Endothelial cell of umbilical vein (primary cell): ENCODE data around the gene EVX1. TPM values are rescaled to one million over a fixed set of nuclear protein-coding genes. Genes with fewer than 3 reads are reported as not detected.

Source experiments
- polyA plus RNA-seq, 4 experiments: library from polyadenylated mRNA; depleted of rRNA in 3 of 4; stranded (reverse) in 3 of 4; unstranded in 1 of 4; fragments of >200 nt; gene quantifications; 2 replicates each; pipeline versions ENCODE4 v1.2.1 to v1.2.3, GENCODE V29; 2011 to 2012; ENCODE audit warnings: missing spikeins in 1 of 4
- total RNA-seq: library from RNA; stranded (reverse); gene quantifications from 2 replicates; pipeline ENCODE4 v1.2.3, GENCODE V29; 2021

Gene EVX1
- total and polyA plus RNA-seq, 2 donors (not counting 3 experiments of a cell fraction or from before 2014, with no cell fraction given), result not detected

Other genes with a start within 250 kb of the EVX1 start
- gene HOXA1, start 146.8 kb upstream of the EVX1 start, total RNA-seq, result 1.5 and 2.4 TPM in 2 replicates
- gene HOXA1, start 146.8 kb upstream of the EVX1 start, polyA plus RNA-seq, result 1.2 and 1.5 TPM in 2 replicates
- 2.2 and 2.3 TPM in 2 replicates for gene HOXA2, start 140.1 kb upstream of the EVX1 start, total RNA-seq
- gene HOXA2, start 140.1 kb upstream of the EVX1 start, polyA plus RNA-seq, result 1.6 and 1.9 TPM in 2 replicates
- gene HOXA4, start 112.0 kb upstream of the EVX1 start, total RNA-seq, result 7.5 and 8.1 TPM in 2 replicates
- 4.9 and 5.8 TPM in 2 replicates for gene HOXA4, start 112.0 kb upstream of the EVX1 start, polyA plus RNA-seq
- gene HOXA5, start 99.1 kb upstream of the EVX1 start, total RNA-seq, result 18.8 and 21.4 TPM in 2 replicates
- gene HOXA5, start 99.1 kb upstream of the EVX1 start, polyA plus RNA-seq, result 18.6 and 22.1 TPM in 2 replicates
- 17.9 and 20.7 TPM in 2 replicates for gene HOXA6, start 95.0 kb upstream of the EVX1 start, total RNA-seq
- 7.8 and 10.0 TPM in 2 replicates for gene HOXA6, start 95.0 kb upstream of the EVX1 start, polyA plus RNA-seq
- gene HOXA3, start 90.2 kb upstream of the EVX1 start, total RNA-seq, result 12.0 and 14.0 TPM in 2 replicates
- 4.2 and 4.7 TPM in 2 replicates for gene HOXA3, start 90.2 kb upstream of the EVX1 start, polyA plus RNA-seq
- 15.6 and 18.5 TPM in 2 replicates for gene HOXA7, start 86.1 kb upstream of the EVX1 start, total RNA-seq
- 16.9 and 18.1 TPM in 2 replicates for gene HOXA7, start 86.1 kb upstream of the EVX1 start, polyA plus RNA-seq
- 61.6 and 62.9 TPM in 2 replicates for gene HOXA9, start 77.3 kb upstream of the EVX1 start, total RNA-seq
- 47.2 and 84.1 TPM in 2 replicates for gene HOXA9, start 77.3 kb upstream of the EVX1 start, polyA plus RNA-seq
- gene HOXA10, start 68.5 kb upstream of the EVX1 start, total RNA-seq, result 24.4 and 27.6 TPM in 2 replicates
- 23.7 and 30.3 TPM in 2 replicates for gene HOXA10, start 68.5 kb upstream of the EVX1 start, polyA plus RNA-seq
- 15.2 and 16.7 TPM in 2 replicates for gene HOXA11, start 57.6 kb upstream of the EVX1 start, total RNA-seq
- 10.4 and 10.8 TPM in 2 replicates for gene HOXA11, start 57.6 kb upstream of the EVX1 start, polyA plus RNA-seq
- 0.09 and 0.22 TPM in 2 replicates for gene HOXA13, start 42.7 kb upstream of the EVX1 start, total RNA-seq
- gene HOXA13, start 42.7 kb upstream of the EVX1 start, polyA plus RNA-seq, result 0.02 TPM in 1 of 2 replicates, not detected in the other